Endothelial cell (in vitro differentiated cells): Measurements from ENCODE around the gene LRRC38. TPM values are rescaled to one million over a fixed set of nuclear protein-coding genes. Genes with fewer than 3 reads are reported as not detected.
A peak's percentile ranks its signal among the peaks of the same experiment; 100 is the strongest.

Source experiments
- DNase-seq: peaks from one replicate; pipeline ENCODE4 v3.0.0; 2021; ENCODE audit warnings: low spot score
- H3K27ac Mint-ChIP-seq: one replicate; pipeline ENCODE4 v1.8.0; 2021; ENCODE audit warnings: mixed read lengths, inconsistent platforms; ENCODE audit not compliant: unreplicated experiment
- H3K27me3 Mint-ChIP-seq: one replicate; pipeline ENCODE4 v1.8.0; 2021; ENCODE audit warnings: mild to moderate bottlenecking, moderate library complexity, mixed read lengths, inconsistent platforms; ENCODE audit not compliant: unreplicated experiment
- H3K36me3 Mint-ChIP-seq: one replicate; pipeline ENCODE4 v1.8.0; 2021; ENCODE audit warnings: mild to moderate bottlenecking, low read depth, mixed read lengths, inconsistent platforms; ENCODE audit not compliant: unreplicated experiment
- H3K4me1 Mint-ChIP-seq: one replicate; pipeline ENCODE4 v1.8.0; 2021; ENCODE audit warnings: mild to moderate bottlenecking, mixed read lengths, inconsistent platforms; ENCODE audit not compliant: unreplicated experiment
- H3K4me3 Mint-ChIP-seq: one replicate; pipeline ENCODE4 v1.8.0; 2021; ENCODE audit warnings: mild to moderate bottlenecking, mixed read lengths, inconsistent platforms; ENCODE audit not compliant: unreplicated experiment
- H3K9me3 Mint-ChIP-seq: one replicate; pipeline ENCODE4 v1.8.0; 2021; ENCODE audit warnings: mixed read lengths, inconsistent platforms; ENCODE audit not compliant: unreplicated experiment
- CTCF ChIP-seq: fragments of 200-600 bp; sonication (generic); IDR thresholded peaks from one replicate; pipeline ENCODE4 v1.5.0; 2021; ENCODE audit warnings: antibody characterized with exemption; ENCODE audit not compliant: unreplicated experiment
- total RNA-seq: library from RNA; stranded (reverse); fragmentation: NEBNext Ultra II Directional; extraction: Animal tissue kit (Norgen Biotek cat#: 25700); gene quantifications from one replicate; pipeline ENCODE4 v1.2.1, GENCODE V29; 2021; ENCODE audit not compliant: unreplicated experiment

The LRRC38 gene
- total RNA-seq, 1 donor from 2014 or later, result not detected

GRCh38 chr1:13499422-13499821 is 14.4 kb downstream of the LRRC38 start:
- DNase-seq, result no peak
- Mint-ChIP-seq H3K4me1 (peaks cover 2% of the 10 kb centered on the region), H3K27me3 (peaks cover 6% of the 10 kb centered on the region), H3K36me3 (no peaks in the 10 kb centered on the region), H3K4me3 (no peak overlapping the region), H3K9me3 (no peaks in the 10 kb centered on the region), H3K27ac (no peak overlapping the region)
- no peak for TF ChIP-seq CTCF

GRCh38 chr1:13498553-13498952 is 15.2 kb downstream of the LRRC38 start:
- peak; percentile 17 for DNase-seq
- Mint-ChIP-seq H3K27me3 (peaks cover 6% of the 10 kb centered on the region), H3K9me3 (no peaks in the 10 kb centered on the region), H3K27ac (peak overlapping the region; percentile 58), H3K4me3 (no peak overlapping the region), H3K36me3 (no peaks in the 10 kb centered on the region), H3K4me1 (peaks cover 2% of the 10 kb centered on the region)
- no peak for TF ChIP-seq CTCF

GRCh38 chr1:13495186-13495585 is 18.6 kb downstream of the LRRC38 start:
- peaks cover 9% of the 10 kb centered on the region for H3K27me3 Mint-ChIP-seq
- H3K9me3 Mint-ChIP-seq, result no peaks in the 10 kb centered on the region
- DNase-seq, result no peak
- H3K27ac Mint-ChIP-seq, result no peak overlapping the region
- H3K4me1 Mint-ChIP-seq, result peaks cover 2% of the 10 kb centered on the region
- H3K36me3 Mint-ChIP-seq, result no peaks in the 10 kb centered on the region
- H3K4me3 Mint-ChIP-seq, result no peak overlapping the region
- no peak for TF ChIP-seq CTCF

- no peak overlapping the region for H3K4me3 Mint-ChIP-seq
- no peaks in the 10 kb centered on the region for H3K36me3 Mint-ChIP-seq
- TF ChIP-seq CTCF, result no peak
- peaks cover 9% of the 10 kb centered on the region for H3K27me3 Mint-ChIP-seq
- no peaks in the 10 kb centered on the region for H3K9me3 Mint-ChIP-seq
- no peak for DNase-seq
- no peak overlapping the region for H3K27ac Mint-ChIP-seq
- H3K4me1 Mint-ChIP-seq, result peaks cover 2% of the 10 kb centered on the region
These were observed 19.1 kb downstream of the LRRC38 start for GRCh38 chr1:13494712-13495111.

GRCh38 chr1:13494025-13494424 is 19.8 kb downstream of the LRRC38 start:
- H3K27ac Mint-ChIP-seq, result no peak overlapping the region
- TF ChIP-seq CTCF, result no peak
- peaks cover 2% of the 10 kb centered on the region for H3K4me1 Mint-ChIP-seq
- no peak overlapping the region for H3K4me3 Mint-ChIP-seq
- no peaks in the 10 kb centered on the region for H3K9me3 Mint-ChIP-seq
- H3K27me3 Mint-ChIP-seq, result peaks cover 8% of the 10 kb centered on the region
- no peak for DNase-seq
- no peaks in the 10 kb centered on the region for H3K36me3 Mint-ChIP-seq
